DND-41 (cell line): ENCODE data around the gene FOXK1.

ENCODE experiments used
- EZH2 ChIP-seq: IDR thresholded peaks from 3 replicates; pipeline ENCODE4 v1.6.1; 2012; ENCODE audit warnings: borderline replicate concordance, low read depth, mild to moderate bottlenecking, moderate library complexity, low read length, inconsistent platforms; ENCODE audit not compliant: severe bottlenecking
- TF ChIP-seq, protein P1 (sequence below): IDR thresholded peaks from 2 replicates; pipeline ENCODE4 v1.5.1; 2012; ENCODE audit warnings: borderline replicate concordance, low read length, moderate library complexity, mild to moderate bottlenecking; ENCODE audit not compliant: poor library complexity, severe bottlenecking; ENCODE audit errors: extremely low read depth

DNA sequence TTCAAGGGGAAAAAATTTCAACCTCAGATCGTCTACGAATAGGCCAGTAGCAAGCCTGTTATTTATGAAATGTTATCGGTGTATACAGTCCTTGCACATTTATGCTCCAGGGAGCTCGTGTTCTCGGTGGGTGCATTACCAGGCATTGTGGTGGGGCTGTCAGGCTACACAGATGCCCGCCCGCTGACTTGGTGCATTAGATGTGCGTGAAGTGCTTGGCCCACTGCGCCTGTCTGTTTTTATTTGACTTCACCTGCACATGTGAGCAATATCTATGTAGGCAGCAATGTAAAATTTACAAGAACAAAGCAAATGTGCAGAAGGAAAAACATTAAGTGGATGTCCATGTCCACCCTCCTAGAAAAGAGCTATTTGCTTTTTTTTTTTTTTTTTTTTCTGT lies 2.8 kb downstream of the FOXK1 start:
- TF ChIP-seq, protein P1, sequence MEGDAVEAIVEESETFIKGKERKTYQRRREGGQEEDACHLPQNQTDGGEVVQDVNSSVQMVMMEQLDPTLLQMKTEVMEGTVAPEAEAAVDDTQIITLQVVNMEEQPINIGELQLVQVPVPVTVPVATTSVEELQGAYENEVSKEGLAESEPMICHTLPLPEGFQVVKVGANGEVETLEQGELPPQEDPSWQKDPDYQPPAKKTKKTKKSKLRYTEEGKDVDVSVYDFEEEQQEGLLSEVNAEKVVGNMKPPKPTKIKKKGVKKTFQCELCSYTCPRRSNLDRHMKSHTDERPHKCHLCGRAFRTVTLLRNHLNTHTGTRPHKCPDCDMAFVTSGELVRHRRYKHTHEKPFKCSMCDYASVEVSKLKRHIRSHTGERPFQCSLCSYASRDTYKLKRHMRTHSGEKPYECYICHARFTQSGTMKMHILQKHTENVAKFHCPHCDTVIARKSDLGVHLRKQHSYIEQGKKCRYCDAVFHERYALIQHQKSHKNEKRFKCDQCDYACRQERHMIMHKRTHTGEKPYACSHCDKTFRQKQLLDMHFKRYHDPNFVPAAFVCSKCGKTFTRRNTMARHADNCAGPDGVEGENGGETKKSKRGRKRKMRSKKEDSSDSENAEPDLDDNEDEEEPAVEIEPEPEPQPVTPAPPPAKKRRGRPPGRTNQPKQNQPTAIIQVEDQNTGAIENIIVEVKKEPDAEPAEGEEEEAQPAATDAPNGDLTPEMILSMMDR = no peak
- TF ChIP-seq EZH2 = no peak
